ENCODE data around the gene DDX23.

DNA sequence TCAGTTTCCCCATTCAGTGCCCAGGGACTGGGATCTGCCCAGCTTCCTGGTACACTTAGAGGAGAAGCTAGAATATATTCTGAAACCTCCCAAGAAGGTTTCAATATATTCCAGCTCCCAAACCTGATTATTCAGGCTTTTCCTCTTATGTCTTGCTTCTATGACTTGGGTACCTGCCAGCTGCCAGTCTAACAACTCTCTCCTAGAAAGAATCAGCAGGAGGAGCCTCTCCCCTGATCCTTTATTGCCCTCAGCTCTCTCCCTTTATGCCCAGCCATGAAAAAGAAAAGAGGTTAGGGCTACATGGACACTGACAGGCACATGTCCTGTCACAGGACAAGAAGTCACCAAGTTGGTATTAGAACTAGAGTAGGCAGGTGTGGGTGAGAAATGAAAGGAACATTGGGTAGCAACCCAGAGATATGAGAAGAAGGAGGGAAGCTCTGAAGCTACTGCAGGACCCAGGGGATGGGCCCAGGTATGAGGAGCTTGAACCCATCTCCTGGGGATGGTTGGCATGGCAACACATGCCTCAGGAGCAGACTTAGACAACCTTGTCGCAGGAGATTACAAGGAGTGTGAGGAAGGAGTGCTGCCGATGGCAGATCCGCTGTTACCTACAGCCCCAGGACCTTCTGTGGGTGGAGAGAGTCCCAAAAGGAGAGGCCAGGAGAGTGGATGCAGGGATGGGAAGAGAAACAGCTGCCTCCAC lies 35.7 kb downstream of the DDX23 start:
- TF ChIP-seq, protein P1, sequence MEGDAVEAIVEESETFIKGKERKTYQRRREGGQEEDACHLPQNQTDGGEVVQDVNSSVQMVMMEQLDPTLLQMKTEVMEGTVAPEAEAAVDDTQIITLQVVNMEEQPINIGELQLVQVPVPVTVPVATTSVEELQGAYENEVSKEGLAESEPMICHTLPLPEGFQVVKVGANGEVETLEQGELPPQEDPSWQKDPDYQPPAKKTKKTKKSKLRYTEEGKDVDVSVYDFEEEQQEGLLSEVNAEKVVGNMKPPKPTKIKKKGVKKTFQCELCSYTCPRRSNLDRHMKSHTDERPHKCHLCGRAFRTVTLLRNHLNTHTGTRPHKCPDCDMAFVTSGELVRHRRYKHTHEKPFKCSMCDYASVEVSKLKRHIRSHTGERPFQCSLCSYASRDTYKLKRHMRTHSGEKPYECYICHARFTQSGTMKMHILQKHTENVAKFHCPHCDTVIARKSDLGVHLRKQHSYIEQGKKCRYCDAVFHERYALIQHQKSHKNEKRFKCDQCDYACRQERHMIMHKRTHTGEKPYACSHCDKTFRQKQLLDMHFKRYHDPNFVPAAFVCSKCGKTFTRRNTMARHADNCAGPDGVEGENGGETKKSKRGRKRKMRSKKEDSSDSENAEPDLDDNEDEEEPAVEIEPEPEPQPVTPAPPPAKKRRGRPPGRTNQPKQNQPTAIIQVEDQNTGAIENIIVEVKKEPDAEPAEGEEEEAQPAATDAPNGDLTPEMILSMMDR (IDR thresholded peaks at IDR 0.05): no peak
- TF ChIP-seq POLR2A (IDR thresholded peaks at IDR 0.05): no peak
- TF ChIP-seq POLR2AphosphoS5 (IDR thresholded peaks at IDR 0.05): no peak

Measured in breast epithelium (tissue), 3 donors.